ENCODE data around the gene FOXJ1.

FOXJ1 gene

GRCh38 chr17:76147211-76148014 is 6.4 kb upstream of the FOXJ1 start:
- no peak for DNase-seq (ENCODE audit: low read depth, low spot score)
- Histone ChIP-seq H3K4me3 (ENCODE audit: insufficient read length, low read depth) (no peak overlapping the region), H3K9ac (ENCODE audit: insufficient read length, low read depth) (peak overlapping the region; percentile 2), H3K27me3 (ENCODE audit: insufficient read depth, insufficient read length) (peaks cover 24% of the 10 kb centered on the region), H3K4me1 (ENCODE audit: insufficient read depth, insufficient read length) (peaks cover 12% of the 10 kb centered on the region), H3K9me3 (ENCODE audit: insufficient read depth, low read length) (no peaks in the 10 kb centered on the region), H3K36me3 (ENCODE audit: insufficient read depth, insufficient read length, low read length) (peaks cover 2% of the 10 kb centered on the region)
- no peak for TF ChIP-seq SUZ12 (IDR thresholded peaks at IDR 0.05; ENCODE audit: extremely low read depth, insufficient read depth, insufficient read length)
- no peak for TF ChIP-seq ZNF274 (IDR thresholded peaks at IDR 0.05; ENCODE audit: low read depth, low read length)
- no peak for TF ChIP-seq YY1 (IDR thresholded peaks at IDR 0.05; ENCODE audit: insufficient read depth, insufficient read length)

GRCh38 chr17:76146053-76146851 is 5.2 kb upstream of the FOXJ1 start:
- Histone ChIP-seq H3K9me3 (ENCODE audit: insufficient read depth, low read length) (no peaks in the 10 kb centered on the region), H3K27me3 (ENCODE audit: insufficient read depth, insufficient read length) (peaks cover 35% of the 10 kb centered on the region), H3K4me1 (ENCODE audit: insufficient read depth, insufficient read length) (peaks cover 19% of the 10 kb centered on the region), H3K4me3 (ENCODE audit: insufficient read length, low read depth) (no peak overlapping the region), H3K9ac (ENCODE audit: insufficient read length, low read depth) (no peak overlapping the region), H3K36me3 (ENCODE audit: insufficient read depth, insufficient read length, low read length) (peaks cover 2% of the 10 kb centered on the region)
- DNase-seq (ENCODE audit: low read depth, low spot score), result no peak
- TF ChIP-seq YY1 (IDR thresholded peaks at IDR 0.05; ENCODE audit: insufficient read depth, insufficient read length), result no peak
- no peak for TF ChIP-seq SUZ12 (IDR thresholded peaks at IDR 0.05; ENCODE audit: extremely low read depth, insufficient read depth, insufficient read length)
- no peak for TF ChIP-seq ZNF274 (IDR thresholded peaks at IDR 0.05; ENCODE audit: low read depth, low read length)

- H3K9me3 ChIP-seq (ENCODE audit: insufficient read depth, low read length), result no peaks in the 10 kb centered on the region
- no peaks in the 10 kb centered on the region for H3K36me3 ChIP-seq (ENCODE audit: insufficient read depth, insufficient read length, low read length)
- H3K9ac ChIP-seq (ENCODE audit: insufficient read length, low read depth), result no peak overlapping the region
- no peak for DNase-seq (ENCODE audit: low read depth, low spot score)
- H3K4me3 ChIP-seq (ENCODE audit: insufficient read length, low read depth), result no peak overlapping the region
- TF ChIP-seq ZNF274 (IDR thresholded peaks at IDR 0.05; ENCODE audit: low read depth, low read length) (no peak), SUZ12 (IDR thresholded peaks at IDR 0.05; ENCODE audit: extremely low read depth, insufficient read depth, insufficient read length) (no peak), YY1 (IDR thresholded peaks at IDR 0.05; ENCODE audit: insufficient read depth, insufficient read length) (no peak)
- peaks cover 19% of the 10 kb centered on the region for H3K4me1 ChIP-seq (ENCODE audit: insufficient read depth, insufficient read length)
- peaks cover 43% of the 10 kb centered on the region for H3K27me3 ChIP-seq (ENCODE audit: insufficient read depth, insufficient read length)
These were observed 4.4 kb upstream of the FOXJ1 start for GRCh38 chr17:76145231-76146052.

GRCh38 chr17:76142585-76143041 is 1.6 kb upstream of the FOXJ1 start:
- Histone ChIP-seq H3K9me3 (ENCODE audit: insufficient read depth, low read length) (no peaks in the 10 kb centered on the region), H3K27me3 (ENCODE audit: insufficient read depth, insufficient read length) (peaks cover 72% of the 10 kb centered on the region), H3K4me1 (ENCODE audit: insufficient read depth, insufficient read length) (peaks cover 34% of the 10 kb centered on the region), H3K36me3 (ENCODE audit: insufficient read depth, insufficient read length, low read length) (no peaks in the 10 kb centered on the region), H3K9ac (ENCODE audit: insufficient read length, low read depth) (no peak overlapping the region), H3K4me3 (ENCODE audit: insufficient read length, low read depth) (no peak overlapping the region)
- TF ChIP-seq SUZ12 (IDR thresholded peaks at IDR 0.05; ENCODE audit: extremely low read depth, insufficient read depth, insufficient read length) (no peak), ZNF274 (IDR thresholded peaks at IDR 0.05; ENCODE audit: low read depth, low read length) (no peak), YY1 (IDR thresholded peaks at IDR 0.05; ENCODE audit: insufficient read depth, insufficient read length) (no peak)
- no peak for DNase-seq (ENCODE audit: low read depth, low spot score)

- Histone ChIP-seq H3K9me3 (ENCODE audit: insufficient read depth, low read length) (no peaks in the 10 kb centered on the region), H3K9ac (ENCODE audit: insufficient read length, low read depth) (peak overlapping the region; percentile 57), H3K36me3 (ENCODE audit: insufficient read depth, insufficient read length, low read length) (no peaks in the 10 kb centered on the region), H3K27me3 (ENCODE audit: insufficient read depth, insufficient read length) (peaks cover 77% of the 10 kb centered on the region), H3K4me3 (ENCODE audit: insufficient read length, low read depth) (peak overlapping the region; percentile 36), H3K4me1 (ENCODE audit: insufficient read depth, insufficient read length) (peaks cover 39% of the 10 kb centered on the region)
- DNase-seq (ENCODE audit: low read depth, low spot score), result no peak
- TF ChIP-seq YY1 (IDR thresholded peaks at IDR 0.05; ENCODE audit: insufficient read depth, insufficient read length) (no peak), ZNF274 (IDR thresholded peaks at IDR 0.05; ENCODE audit: low read depth, low read length) (no peak), SUZ12 (IDR thresholded peaks at IDR 0.05; ENCODE audit: extremely low read depth, insufficient read depth, insufficient read length) (no peak)
These were observed 1.1 kb upstream of the FOXJ1 start for GRCh38 chr17:76142039-76142584.

GRCh38 chr17:76140661-76141211 is 309 bp downstream of the FOXJ1 start:
- DNase-seq (ENCODE audit: low read depth, low spot score), result no peak
- no peaks in the 10 kb centered on the region for H3K9me3 ChIP-seq (ENCODE audit: insufficient read depth, low read length)
- H3K9ac ChIP-seq (ENCODE audit: insufficient read length, low read depth), result peak overlapping the region; percentile 53
- peak overlapping the region; percentile 27 for H3K4me3 ChIP-seq (ENCODE audit: insufficient read length, low read depth)
- peaks cover 45% of the 10 kb centered on the region for H3K4me1 ChIP-seq (ENCODE audit: insufficient read depth, insufficient read length)
- H3K36me3 ChIP-seq (ENCODE audit: insufficient read depth, insufficient read length, low read length), result no peaks in the 10 kb centered on the region
- peaks cover 88% of the 10 kb centered on the region for H3K27me3 ChIP-seq (ENCODE audit: insufficient read depth, insufficient read length)
- TF ChIP-seq SUZ12 (IDR thresholded peaks at IDR 0.05; ENCODE audit: extremely low read depth, insufficient read depth, insufficient read length), result no peak
- no peak for TF ChIP-seq ZNF274 (IDR thresholded peaks at IDR 0.05; ENCODE audit: low read depth, low read length)
- no peak for TF ChIP-seq YY1 (IDR thresholded peaks at IDR 0.05; ENCODE audit: insufficient read depth, insufficient read length)
